Glutamatergic neuron (in vitro differentiated cells): Measurements from ENCODE around the gene PNCK. TPM values are rescaled to one million over a fixed set of nuclear protein-coding genes. Genes with fewer than 3 reads are reported as not detected.

Experiments
- DNase-seq: peaks from one replicate; pipeline ENCODE4 v3.0.0; 2022
- H3K27ac Mint-ChIP-seq: one replicate; pipeline ENCODE4 v1.8.0; 2020; ENCODE audit warnings: mild to moderate bottlenecking, mixed read lengths, inconsistent platforms; ENCODE audit not compliant: unreplicated experiment
- H3K27me3 Mint-ChIP-seq: one replicate; pipeline ENCODE4 v1.8.0; 2020; ENCODE audit warnings: mild to moderate bottlenecking, moderate library complexity, mixed read lengths, inconsistent platforms; ENCODE audit not compliant: unreplicated experiment
- H3K36me3 Mint-ChIP-seq: one replicate; pipeline ENCODE4 v1.8.0; 2020; ENCODE audit warnings: mild to moderate bottlenecking, mixed read lengths, inconsistent platforms; ENCODE audit not compliant: unreplicated experiment
- H3K4me1 Mint-ChIP-seq: one replicate; pipeline ENCODE4 v1.8.0; 2020; ENCODE audit warnings: mild to moderate bottlenecking, low read depth, mixed read lengths, inconsistent platforms; ENCODE audit not compliant: unreplicated experiment
- H3K4me3 Mint-ChIP-seq: one replicate; pipeline ENCODE4 v1.8.0; 2020; ENCODE audit warnings: mild to moderate bottlenecking, mixed read lengths, inconsistent platforms; ENCODE audit not compliant: unreplicated experiment
- H3K9me3 Mint-ChIP-seq: one replicate; pipeline ENCODE4 v1.8.0; 2020; ENCODE audit warnings: mild to moderate bottlenecking, moderate library complexity, mixed read lengths, inconsistent platforms; ENCODE audit not compliant: unreplicated experiment
- CTCF ChIP-seq: fragments of 200-600 bp; sonication (generic); IDR thresholded peaks from one replicate; pipeline ENCODE4 v1.5.0; 2021; ENCODE audit not compliant: partially characterized antibody, unreplicated experiment
- total RNA-seq: library from RNA; stranded (reverse); fragmentation: NEBNext Ultra II Directional; extraction: Animal tissue kit (Norgen Biotek cat#: 25700); gene quantifications from one replicate; pipeline ENCODE4 v1.2.1, GENCODE V29; 2021; ENCODE audit not compliant: unreplicated experiment

The PNCK gene
- total RNA-seq, 1 donor from 2014 or later = 4.3 TPM

DNA sequence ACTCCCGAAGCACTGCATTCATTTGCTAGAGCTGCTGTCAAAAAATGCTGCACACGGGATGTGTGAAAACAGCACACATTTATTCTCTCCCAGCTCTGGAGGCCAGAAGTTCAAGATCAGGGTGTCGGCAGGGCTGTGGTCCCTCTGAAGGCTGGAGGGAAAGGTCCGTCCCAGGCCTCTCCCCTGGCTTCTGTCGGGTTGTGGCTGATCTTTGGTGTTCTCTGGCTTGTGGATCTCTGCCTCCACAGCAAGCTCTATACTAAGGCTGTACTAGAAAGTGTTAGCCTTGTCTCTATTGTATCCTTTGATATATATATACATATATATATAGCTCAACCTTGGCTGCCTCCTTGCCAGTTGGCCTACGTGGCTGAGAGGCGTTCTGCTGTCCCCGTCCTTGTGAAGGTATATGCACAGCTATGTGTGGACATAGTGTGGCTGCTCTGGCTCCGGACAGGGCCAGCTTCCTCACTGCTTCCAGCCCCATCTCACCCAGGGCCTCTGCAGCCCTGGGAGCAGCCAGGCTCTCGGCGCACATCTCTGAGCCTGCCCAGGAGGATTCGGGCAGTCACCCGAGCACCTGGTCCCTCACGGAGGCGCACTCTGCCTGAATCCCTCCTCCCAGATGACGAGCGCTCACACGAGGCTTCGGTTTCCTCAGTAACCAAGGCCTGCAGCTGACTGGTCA is 41.6 kb downstream of the PNCK start:
- no peaks in the 10 kb centered on the region for H3K9me3 Mint-ChIP-seq
- no peaks in the 10 kb centered on the region for H3K27me3 Mint-ChIP-seq
- H3K27ac Mint-ChIP-seq = no peak overlapping the region
- no peaks in the 10 kb centered on the region for H3K4me1 Mint-ChIP-seq
- no peak for DNase-seq
- no peak for TF ChIP-seq CTCF
- H3K36me3 Mint-ChIP-seq = peaks cover 6% of the 10 kb centered on the region
- no peak overlapping the region for H3K4me3 Mint-ChIP-seq

- TF ChIP-seq CTCF = no peak
- H3K27me3 Mint-ChIP-seq = no peaks in the 10 kb centered on the region
- H3K36me3 Mint-ChIP-seq = peaks cover 6% of the 10 kb centered on the region
- H3K4me1 Mint-ChIP-seq = no peaks in the 10 kb centered on the region
- no peak overlapping the region for H3K4me3 Mint-ChIP-seq
- no peak overlapping the region for H3K27ac Mint-ChIP-seq
- no peak for DNase-seq
- no peaks in the 10 kb centered on the region for H3K9me3 Mint-ChIP-seq
These were observed 42.3 kb downstream of the PNCK start for GRCh38 chrX:153631346-153631745.

GRCh38 chrX:153628665-153629064 is 44.9 kb downstream of the PNCK start:
- TF ChIP-seq CTCF = no peak
- no peak for DNase-seq
- Mint-ChIP-seq H3K9me3 (no peaks in the 10 kb centered on the region), H3K27me3 (no peaks in the 10 kb centered on the region), H3K27ac (no peak overlapping the region), H3K36me3 (peaks cover 6% of the 10 kb centered on the region), H3K4me3 (no peak overlapping the region), H3K4me1 (no peaks in the 10 kb centered on the region)

DNA sequence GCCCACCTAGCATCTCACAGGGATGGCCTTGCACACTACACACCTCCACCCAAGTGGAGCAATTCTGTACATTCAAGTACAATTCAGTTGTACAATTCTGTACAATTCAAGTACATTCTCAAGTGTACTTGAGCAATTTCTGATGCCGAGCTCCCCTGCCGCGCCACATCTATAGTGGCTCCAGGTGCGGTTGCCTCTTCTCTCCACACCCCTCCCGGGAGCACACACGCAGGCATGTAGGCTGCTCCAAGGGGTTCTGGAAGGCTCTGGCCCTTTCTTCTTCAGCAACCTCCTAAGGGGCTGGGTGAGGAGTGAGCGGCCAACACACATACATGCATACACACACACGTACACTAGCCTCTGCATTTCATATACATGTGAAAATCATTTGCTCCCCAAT is 45.5 kb downstream of the PNCK start:
- H3K27me3 Mint-ChIP-seq = no peaks in the 10 kb centered on the region
- no peak for DNase-seq
- no peaks in the 10 kb centered on the region for H3K4me1 Mint-ChIP-seq
- H3K4me3 Mint-ChIP-seq = no peak overlapping the region
- H3K9me3 Mint-ChIP-seq = no peaks in the 10 kb centered on the region
- peaks cover 6% of the 10 kb centered on the region for H3K36me3 Mint-ChIP-seq
- no peak for TF ChIP-seq CTCF
- H3K27ac Mint-ChIP-seq = no peak overlapping the region

GRCh38 chrX:153627675-153628111 is 45.9 kb downstream of the PNCK start:
- Mint-ChIP-seq H3K9me3 (no peaks in the 10 kb centered on the region), H3K4me1 (no peaks in the 10 kb centered on the region), H3K4me3 (no peak overlapping the region), H3K27me3 (no peaks in the 10 kb centered on the region), H3K27ac (no peak overlapping the region), H3K36me3 (peaks cover 6% of the 10 kb centered on the region)
- TF ChIP-seq CTCF = no peak
- no peak for DNase-seq
